ENCODE results near the gene LMAN1L. TPM values are rescaled to one million over a fixed set of nuclear protein-coding genes. Genes with fewer than 3 reads are reported as not detected.

LMAN1L gene
- total and polyA plus RNA-seq, 2 of the 4 experiments (the other 2 are of a cell fraction) = not detected

- H3K27ac ChIP-seq (ENCODE audit: insufficient read depth, low read length) = no peak overlapping the region
- no peak overlapping the region for H3K18ac ChIP-seq (ENCODE audit: low read depth, low read length)
- BruUV-seq (replicated peaks) = no TSS peak
- no peak overlapping the region for H3K4me3 ChIP-seq (ENCODE audit: insufficient read depth, low read depth, low read length)
- H3K79me1 ChIP-seq (ENCODE audit: low read depth in 1 of 2, low read length in 2 of 2) = peaks cover 19 to 89% of the 10 kb centered on the region in 2 experiments
- no peak for DNase-seq
- no peak overlapping the region for H3K4me2 ChIP-seq (ENCODE audit: low read depth, low read length)
- no peak overlapping the region for H2AFZ ChIP-seq (replicated peaks; ENCODE audit: low read length, poor library complexity)
- H3K27me3 ChIP-seq (ENCODE audit: control insufficient read depth, insufficient read depth, low read length) = no peaks in the 10 kb centered on the region
- no peaks in the 10 kb centered on the region for H3K9me3 ChIP-seq (ENCODE audit: control insufficient read depth, insufficient read depth, low read length)
- no peak overlapping the region for H3K4ac ChIP-seq (ENCODE audit: low read depth, low read length)
- H3K9me1 ChIP-seq (ENCODE audit: insufficient read depth, low read length) = peaks cover 42% of the 10 kb centered on the region
- no peak overlapping the region for H3K14ac ChIP-seq (replicated peaks; ENCODE audit: low read depth, low read length)
- 0 out of 4 replicates have a peak overlapping the region, but pooled peaks of 1 of the 2 experiments have one; percentile 28 for H4K8ac ChIP-seq (ENCODE audit: low read depth in 2 of 2, low read length in 2 of 2)
- H4K20me1 ChIP-seq (ENCODE audit: insufficient read depth, low read length) = peaks cover 91% of the 10 kb centered on the region
- peak overlapping the region; percentile 18; the same call in 1 of the 2 replicates for H3K23ac ChIP-seq (ENCODE audit: low read depth, low read length)
- no peak for ATAC-seq (ENCODE audit: low read depth)
- in situ Hi-C loops (cut with MboI; ENCODE audit: low sequenced_read_pairs) (no loop called here), dilution Hi-C loops (cut with HindIII; ENCODE audit: low sequenced_read_pairs, unreplicated experiment) (no loop called here), intact Hi-C loops (cut with micrococcal nuclease) (no loop called here)
- peaks cover 2% of the 10 kb centered on the region; the same call in 1 of the 2 replicates for H3K36me3 ChIP-seq (ENCODE audit: control insufficient read depth, insufficient read depth, low read length)
- H3K4me1 ChIP-seq (ENCODE audit: control insufficient read depth, insufficient read depth, low read length) = peaks cover 24% of the 10 kb centered on the region
- no peak overlapping the region for H2BK20ac ChIP-seq (ENCODE audit: low read depth, low read length)
- peak overlapping the region; percentile 35 for H2BK5ac ChIP-seq (ENCODE audit: low read depth, low read length, poor library complexity, severe bottlenecking)
- TF ChIP-seq CTCF (conservative IDR thresholded peaks at IDR 0.05; ENCODE audit: low read depth, low read length) = no peak
- TF ChIP-seq MXI1 (IDR thresholded peaks at IDR 0.05; ENCODE audit: borderline replicate concordance, low read depth, low read length) = no peak
- TF ChIP-seq NFE2L2 (IDR thresholded peaks at IDR 0.05; ENCODE audit: low read depth, low read length) = no peak
- no peak for TF ChIP-seq RFX5 (IDR thresholded peaks at IDR 0.05; ENCODE audit: low read depth, low read length)
- no peak for TF ChIP-seq MAFK (IDR thresholded peaks at IDR 0.05; ENCODE audit: low read depth, low read length)
- TF ChIP-seq MAZ (IDR thresholded peaks at IDR 0.05; ENCODE audit: borderline replicate concordance, low read depth, low read length) = no peak
- no peak for TF ChIP-seq CHD1 (IDR thresholded peaks at IDR 0.05; ENCODE audit: low read depth, low read length)
- no peak for TF ChIP-seq RCOR1 (IDR thresholded peaks at IDR 0.05; ENCODE audit: insufficient replicate concordance, low read length)
- no peak for TF ChIP-seq FOS (IDR thresholded peaks at IDR 0.05; ENCODE audit: low read depth, low read length)
- TF ChIP-seq BHLHE40 (IDR thresholded peaks at IDR 0.05; ENCODE audit: low read depth, low read length) = no peak
- TF ChIP-seq RAD21 (IDR thresholded peaks at IDR 0.05; ENCODE audit: low read length) = no peak
- TF ChIP-seq CEBPB (IDR thresholded peaks at IDR 0.05; ENCODE audit: low read depth, low read length) = no peak
- no peak for TF ChIP-seq ELK1 (IDR thresholded peaks at IDR 0.05; ENCODE audit: borderline replicate concordance, low read depth, low read length)
- no peak for TF ChIP-seq SMC3 (IDR thresholded peaks at IDR 0.05; ENCODE audit: low read depth, low read length)
- no peak for TF ChIP-seq USF2 (IDR thresholded peaks at IDR 0.05; ENCODE audit: low read depth, low read length)
- no peak for TF ChIP-seq POLR2A (IDR thresholded peaks at IDR 0.05; ENCODE audit: low read depth, low read length)
- H2BK120ac ChIP-seq (ENCODE audit: low read depth, low read length) = no peak overlapping the region
- no peak overlapping the region for H2BK15ac ChIP-seq (ENCODE audit: low read depth, low read length)
- H3K9ac ChIP-seq (ENCODE audit: low read depth, low read length) = no peak overlapping the region; the same call in 1 of the 2 replicates
- H4K5ac ChIP-seq (ENCODE audit: low read depth, low read length) = no peak overlapping the region
- H2AK9ac ChIP-seq (replicated peaks; ENCODE audit: low read depth, low read length, poor library complexity) = no peak overlapping the region
- no peak overlapping the region for H2AK5ac ChIP-seq (ENCODE audit: low read depth, low read length)
- ChIA-PET POLR2A (ENCODE audit: unreplicated experiment) (no interaction called here), CTCF (no interaction called here)
- H3K56ac ChIP-seq (ENCODE audit: extremely low read depth, insufficient read depth, low read length) = no peak overlapping the region
- no CpG with 5 or more reads among the region's 1 CpG for WGBS, 2 experiments (ENCODE audit: extremely low coverage in 2 of 2, insufficient read length in 1 of 2)
- H4K91ac ChIP-seq (ENCODE audit: insufficient read depth, low read depth, low read length) = no peak overlapping the region
Observed at GRCh38 chr15:74791007-74791406, 21.6 kb upstream of the LMAN1L start.

Measured in IMR-90 (cell line).